GM18499 (cell line): ENCODE data around the gene LEF1.
"Not testable (repeated sequence)": the region's sequence is repeated elsewhere in the genome, so short reads cannot be mapped to it uniquely, and the experiment has no call there.

Experiments used
- ATAC-seq: cut with Tn5 transposase; IDR thresholded peaks from one replicate; pipeline ENCODE4 v1.9.1; 2021; ENCODE audit warnings: moderate number of reproducible peaks; ENCODE audit not compliant: insufficient read depth, unreplicated experiment

Gene LEF1

DNA sequence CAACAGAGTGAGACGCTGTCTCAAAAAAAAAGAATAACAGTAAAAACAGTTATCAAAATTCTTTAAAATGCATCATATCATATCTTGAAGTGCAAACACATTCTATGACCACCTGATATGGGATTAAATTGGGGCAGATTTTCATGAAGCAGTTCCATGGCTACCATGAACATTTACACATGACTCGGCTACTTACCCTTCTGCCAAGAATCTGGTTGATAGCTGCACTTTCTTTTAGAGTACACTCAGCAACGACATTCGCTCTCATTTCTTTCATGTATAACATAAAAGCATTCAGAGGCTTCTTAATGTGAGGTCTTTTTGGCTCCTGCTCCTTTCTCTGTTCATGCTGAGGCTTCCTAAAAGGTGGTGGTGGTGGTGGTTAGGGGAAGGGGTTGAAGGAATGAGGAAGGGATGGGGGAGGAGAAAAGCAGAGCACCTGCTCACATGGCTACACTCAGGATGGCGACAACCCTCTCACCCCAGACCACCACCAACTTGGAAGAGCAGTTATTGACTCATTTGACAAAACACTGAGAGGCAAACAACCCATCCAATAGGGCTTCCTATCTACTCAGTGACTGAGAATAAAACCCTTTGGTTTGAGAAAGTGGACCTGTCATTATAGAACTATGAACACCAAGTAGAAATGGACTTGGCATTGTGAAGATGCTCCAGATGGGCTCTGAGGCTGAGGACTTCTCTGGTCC, 90.6 kb downstream of the LEF1 start:
- ATAC-seq = no peak

DNA sequence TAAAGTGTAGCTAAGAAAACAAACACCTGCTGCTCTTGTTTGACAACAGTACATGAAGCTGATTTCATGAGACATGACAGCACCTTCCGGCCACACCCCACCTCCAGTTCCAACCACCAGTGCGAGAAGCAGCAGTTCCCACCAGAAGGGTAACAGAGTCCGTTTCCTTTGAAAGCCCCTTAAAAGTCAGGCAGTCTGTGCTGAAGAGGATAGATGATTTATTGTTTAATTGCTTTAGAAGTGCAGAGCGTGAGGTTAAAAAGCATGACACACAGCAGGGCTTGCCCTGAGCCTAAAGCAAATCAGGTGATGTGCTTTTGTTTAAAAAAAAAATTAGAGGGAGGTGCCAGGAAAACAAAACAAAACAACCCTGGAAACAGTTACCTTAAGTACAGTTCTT, 96.4 kb downstream of the LEF1 start:
- ATAC-seq = no peak

DNA sequence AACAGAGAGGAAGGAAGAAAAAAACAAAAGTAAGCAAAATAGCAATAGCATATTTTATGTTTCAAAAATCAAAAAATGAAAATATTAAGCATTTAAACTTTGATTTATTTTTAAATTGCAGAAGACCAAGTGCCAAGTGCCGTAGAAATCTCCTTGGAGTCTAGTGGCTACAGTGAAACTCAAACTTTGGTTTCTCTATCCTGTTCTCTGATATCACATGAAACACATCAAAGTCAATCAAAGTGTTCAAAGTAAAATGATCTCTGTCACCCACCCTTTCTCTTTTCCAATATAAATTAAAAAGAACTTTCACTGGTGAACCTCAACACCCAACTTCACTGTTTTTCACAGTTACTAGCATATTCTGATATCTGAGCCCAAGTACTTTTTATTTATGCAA, 98.0 kb downstream of the LEF1 start:
- no peak for ATAC-seq

DNA sequence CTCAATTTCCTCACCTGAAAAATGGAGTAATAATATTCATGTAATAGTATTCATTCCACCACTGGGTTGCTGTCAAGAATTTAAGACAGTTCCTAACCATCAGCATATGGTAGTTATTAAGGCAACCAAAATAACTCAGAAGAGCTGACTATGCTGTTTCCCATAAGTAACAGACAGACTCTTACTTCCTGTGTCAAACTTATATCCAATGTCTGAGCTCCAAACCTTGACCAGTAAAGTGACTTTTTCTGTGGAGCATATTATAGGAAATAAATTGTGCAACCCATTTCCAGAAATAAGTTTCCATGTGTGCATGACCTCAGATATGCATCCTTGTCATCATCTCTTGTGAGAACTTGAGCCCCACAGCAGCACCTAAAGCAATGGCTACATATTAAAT, 100.3 kb downstream of the LEF1 start:
- no peak for ATAC-seq

DNA sequence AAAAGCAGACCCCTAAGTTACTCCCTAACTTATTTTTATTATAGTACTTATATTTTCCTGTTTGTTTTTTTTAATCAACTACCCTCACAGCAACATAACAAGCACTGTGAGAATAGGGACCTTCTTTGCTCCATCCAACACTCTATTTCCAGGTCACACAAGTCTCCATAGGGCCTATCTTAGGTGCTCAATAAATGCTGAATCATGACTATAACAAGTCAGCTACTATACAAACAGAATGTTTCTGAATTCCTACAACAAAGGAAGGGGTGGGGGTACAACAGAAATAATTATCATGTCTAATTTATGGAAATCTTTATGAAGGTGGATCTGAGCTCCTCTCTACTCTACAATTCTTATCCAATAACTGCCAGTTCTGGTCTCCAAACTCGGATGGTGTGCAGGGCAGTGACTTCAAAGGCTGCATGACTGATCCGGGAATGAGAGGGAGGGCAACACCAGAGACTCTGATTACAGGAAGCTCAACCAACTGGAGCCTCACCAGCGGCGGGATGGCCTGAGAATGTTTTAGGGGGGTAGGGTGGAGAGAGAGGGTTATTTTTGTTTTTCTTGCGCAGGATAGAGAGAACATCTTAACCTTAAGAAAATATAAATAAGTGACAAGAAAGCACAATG, 107.9 kb downstream of the LEF1 start:
- ATAC-seq = no peak

DNA sequence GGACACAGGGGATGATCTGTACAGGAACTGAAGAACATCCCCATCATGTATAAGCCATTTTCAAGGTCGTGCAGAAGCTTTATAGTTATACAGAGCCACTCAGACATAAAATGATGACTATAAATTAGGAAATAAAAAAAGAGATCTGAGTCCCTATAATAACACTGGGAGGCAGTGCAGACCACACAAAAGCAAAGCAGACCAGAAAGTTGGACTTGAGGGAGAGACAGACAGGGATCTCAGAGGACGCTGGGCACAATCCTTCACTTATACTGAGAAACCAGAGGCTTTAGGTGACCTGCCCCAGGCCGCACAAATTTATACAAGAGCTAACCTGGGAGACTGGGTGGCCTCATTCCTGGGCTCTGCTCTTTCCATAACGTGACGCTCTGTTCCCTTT, 108.6 kb downstream of the LEF1 start:
- ATAC-seq = no peak

DNA sequence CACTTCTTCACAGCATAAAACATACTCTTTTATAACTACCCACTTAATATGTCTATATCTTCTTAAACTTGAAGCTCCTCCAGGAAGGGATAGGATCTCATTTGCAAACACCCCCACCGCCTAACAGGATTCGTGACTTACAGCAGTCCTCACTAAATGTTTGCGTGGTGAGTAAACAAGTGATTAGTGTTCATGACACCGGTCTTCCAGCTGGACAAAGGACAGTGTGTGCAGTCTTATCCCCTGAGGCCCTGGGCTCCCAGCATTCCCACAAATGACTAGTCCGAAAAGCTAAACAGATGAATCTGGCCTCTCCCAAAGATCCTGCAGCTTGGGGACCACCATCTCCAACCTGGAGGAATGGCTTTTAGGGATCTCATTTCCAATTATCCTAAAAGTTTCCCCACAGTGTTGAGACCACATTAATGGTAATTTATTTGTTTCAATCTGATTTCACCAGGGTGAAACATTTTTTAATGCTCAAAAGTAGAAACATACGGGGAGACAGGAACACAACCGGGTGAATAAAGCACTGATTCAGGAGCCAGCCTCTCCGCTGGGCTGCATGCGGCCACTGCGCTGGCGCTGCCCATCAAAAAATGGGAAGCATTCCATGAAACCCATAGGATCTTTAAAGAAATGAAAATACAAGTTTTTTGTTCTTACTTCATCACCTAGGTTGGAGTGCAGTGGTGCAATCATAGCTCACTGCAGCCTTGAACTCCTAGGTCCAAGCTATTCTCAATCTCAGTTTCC, 109.9 kb downstream of the LEF1 start:
- no peak for ATAC-seq

DNA sequence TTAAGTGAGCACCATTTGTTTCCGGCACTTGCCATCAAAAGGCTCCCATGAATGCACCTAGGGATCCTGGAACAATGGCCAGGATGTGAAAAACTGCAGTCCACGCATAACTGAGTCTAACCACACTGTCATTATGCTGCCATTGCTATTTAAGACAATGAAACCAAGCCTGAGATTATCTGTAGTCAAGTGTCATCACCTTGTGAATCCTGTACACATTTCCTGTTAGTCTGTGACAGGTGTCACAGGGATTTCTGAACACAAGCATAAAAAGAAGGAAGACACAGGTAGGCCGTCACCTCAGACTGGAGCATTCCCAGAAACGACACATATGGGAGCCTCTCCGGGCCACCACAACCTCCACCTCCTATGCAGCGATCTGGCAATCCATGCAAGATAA, 112.3 kb downstream of the LEF1 start:
- ATAC-seq = no peak

DNA sequence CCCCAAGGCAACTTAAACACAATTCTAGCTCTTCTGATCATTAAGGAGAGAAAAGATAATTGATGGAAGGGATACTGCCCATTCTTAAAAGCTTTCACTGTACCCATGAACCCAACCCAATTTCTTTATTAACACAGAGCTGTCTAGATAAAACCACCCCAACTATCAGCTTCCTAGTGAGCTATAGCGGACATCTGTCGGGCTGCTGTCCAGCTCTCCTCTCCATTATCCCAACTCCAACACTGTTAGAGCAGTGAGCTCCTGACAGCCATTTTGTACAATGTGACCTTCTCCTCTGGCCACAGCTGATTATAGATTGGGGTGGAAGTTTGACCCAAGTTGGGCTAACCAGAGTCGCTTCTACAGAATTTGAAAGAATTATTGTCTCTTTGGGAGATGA, 112.9 kb downstream of the LEF1 start:
- ATAC-seq = no peak

DNA sequence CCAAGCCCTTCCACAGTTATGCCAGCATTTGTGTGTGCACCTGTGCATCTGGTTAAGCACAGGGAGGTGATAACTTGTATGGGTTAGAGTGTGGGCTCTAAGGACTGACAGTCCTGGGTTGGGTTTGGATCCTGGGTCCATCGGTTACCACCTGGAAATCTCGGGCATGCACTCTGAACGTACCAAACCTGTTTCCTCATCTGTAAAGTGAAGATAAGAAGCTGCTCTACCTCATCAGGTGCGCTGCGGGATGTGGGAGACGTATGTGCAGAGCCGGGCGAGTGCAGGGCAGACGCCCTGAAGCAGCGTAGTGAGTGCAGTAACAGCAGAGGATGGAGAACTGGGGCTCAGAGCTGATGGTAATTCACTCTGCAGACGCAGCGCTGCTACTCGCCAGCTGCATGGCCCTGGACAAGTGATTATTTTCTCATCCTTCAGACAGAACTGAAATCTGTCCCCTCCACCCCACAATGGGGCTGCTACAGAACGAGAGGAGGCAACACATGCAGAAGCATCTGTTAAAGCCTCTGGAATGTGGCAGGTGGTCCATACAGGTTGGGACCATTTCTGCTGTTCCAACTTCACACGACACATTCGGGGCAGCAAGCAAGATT, 114.6 kb downstream of the LEF1 start:
- no peak for ATAC-seq

DNA sequence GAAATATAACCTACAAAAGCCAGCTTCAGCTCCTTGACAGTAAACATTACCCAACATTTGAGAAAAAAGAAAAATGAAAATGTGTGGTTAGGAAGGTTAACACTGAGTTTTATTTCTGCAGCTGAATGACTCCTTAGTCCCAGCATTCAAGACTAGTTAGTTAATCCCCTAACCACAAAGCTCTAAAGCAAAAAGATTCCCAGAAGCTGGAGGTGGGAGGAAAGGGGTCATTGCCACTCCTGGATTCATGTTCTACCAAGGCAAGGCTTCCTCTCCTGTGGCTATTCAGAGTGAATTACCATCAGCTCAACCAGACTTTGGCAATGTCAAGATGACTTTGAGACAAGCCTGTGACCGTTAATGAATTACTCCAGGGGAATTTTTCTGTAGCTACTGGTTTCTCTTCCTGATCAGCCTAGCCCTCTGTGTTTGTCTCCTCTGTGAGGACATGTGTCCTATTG, 115.5 kb downstream of the LEF1 start:
- peak; percentile 73 for ATAC-seq

DNA sequence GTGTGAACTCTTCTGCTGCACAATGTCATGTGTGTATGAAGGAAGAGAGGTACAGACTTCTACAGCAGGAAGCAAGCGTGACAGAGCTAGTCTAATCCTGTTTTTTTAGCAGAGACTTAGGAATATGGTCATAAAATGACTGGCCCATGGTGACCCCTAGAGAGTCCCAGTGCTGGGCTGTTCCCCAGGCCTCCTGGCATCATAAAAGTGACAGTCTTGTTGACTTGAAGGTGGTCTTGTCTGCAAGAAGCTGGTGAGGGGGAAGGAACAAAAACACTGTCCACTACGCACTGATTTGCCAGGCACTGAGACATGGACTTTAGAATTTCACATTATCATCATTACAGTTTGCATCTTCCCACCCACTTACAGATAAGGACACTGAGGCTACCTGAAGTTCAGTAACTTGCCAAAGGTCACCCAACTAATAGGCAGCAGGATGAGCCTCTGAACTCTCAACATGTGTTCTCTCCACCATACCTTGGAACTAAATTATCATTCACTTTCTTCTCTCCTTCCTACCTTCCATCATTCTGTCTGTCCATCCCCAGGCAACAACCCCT, 116.1 kb downstream of the LEF1 start:
- ATAC-seq = no peak

DNA sequence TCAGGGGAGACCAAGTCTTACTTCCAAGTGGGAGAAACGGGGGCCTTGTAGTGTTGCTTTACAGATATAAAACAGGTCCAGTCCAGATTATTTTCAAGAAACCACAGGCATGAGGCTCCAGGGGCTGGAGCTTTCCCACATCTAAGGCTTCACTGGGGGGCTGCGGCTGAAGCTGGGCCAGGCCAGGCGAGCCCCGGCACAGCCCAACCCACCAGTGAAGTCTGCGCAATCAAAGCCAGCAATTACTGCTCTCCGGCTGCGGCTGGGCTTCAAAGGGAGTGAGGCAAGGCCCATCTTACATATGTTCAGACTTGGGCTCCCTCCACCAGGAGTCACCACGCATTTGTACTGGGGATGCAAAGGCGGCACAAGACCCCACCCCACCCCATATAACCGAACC, 117.4 kb downstream of the LEF1 start:
- no peak for ATAC-seq

DNA sequence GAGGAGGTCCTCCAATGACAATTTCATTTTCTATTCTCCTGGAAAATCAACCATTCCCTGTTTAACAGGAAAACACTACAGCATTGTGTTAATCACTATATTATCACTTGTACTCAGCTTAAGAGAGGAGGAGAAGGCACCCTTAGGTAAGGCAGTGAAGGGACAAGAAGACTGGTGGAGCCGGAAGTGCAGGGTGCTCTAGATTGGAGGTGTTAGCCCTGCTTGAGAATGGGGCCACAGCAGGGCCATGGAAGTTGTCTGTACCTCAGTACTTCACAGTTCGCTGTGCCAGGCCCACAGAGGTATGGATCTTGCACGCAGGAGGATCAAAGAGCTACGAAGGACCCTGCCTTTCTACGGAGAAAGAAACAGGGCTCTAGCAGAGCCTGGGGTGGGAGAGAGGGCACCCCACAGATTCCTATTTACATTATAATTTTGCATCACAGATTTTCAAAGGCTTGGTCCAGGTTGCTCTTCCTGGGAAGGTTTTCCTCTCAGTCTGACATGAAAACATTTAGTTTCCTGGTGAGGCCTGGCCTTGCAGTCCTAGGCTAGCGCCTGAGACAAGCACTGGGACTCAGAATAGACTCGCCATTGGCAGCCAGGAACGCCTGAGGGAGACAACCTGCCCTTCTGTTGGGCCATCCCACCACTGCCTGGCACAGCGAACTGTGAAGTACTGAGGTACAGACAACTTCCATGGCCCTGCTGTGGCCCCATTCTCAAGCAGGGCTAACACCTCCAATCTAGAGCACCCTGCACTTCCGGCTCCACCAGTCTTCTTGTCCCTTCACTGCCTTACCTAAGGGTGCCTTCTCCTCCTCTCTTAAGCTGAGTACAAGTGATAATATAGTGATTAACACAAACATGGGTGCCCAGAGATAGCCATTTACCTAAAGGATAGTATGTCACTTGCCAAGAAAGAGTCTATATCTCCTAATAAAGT, 118.3 kb downstream of the LEF1 start:
- ATAC-seq = not testable (repeated sequence)

DNA sequence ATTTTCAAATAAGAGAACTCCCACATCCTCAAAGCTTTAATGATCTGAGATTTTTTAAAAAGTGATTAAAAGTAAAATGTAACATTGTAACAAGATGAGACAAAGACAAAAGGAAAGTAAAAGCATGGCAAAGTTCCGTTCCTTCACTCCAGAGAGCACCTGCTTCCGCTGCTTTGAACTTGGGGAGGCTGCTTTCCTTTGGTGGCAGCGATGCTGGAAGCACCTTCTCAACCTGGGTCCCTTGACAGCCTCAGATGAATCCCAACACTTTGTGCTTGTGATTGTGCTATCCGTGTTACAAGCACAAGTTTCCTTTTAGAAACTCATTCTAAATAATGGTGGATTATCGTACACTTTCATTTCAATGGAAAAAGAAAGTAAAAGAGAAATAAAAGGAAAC, 119.3 kb downstream of the LEF1 start:
- no peak for ATAC-seq

DNA sequence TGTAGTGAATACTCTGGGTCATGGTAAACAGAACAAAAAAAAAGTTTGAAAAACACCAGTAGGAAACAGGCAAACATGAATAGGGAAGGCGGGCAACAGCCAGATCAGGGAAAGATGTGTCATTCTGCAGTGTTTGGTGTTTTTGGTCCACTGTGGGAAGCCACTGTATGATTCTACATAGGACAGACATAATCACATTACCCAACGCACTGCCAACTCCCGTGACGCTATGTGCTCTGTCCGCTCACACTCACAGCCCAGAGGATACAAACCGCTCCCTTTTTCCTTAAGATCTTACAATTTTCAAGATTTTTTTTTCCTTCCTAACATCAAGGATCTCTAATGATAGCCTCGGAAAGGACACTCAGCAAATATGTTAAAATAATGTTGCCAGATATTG, 119.7 kb downstream of the LEF1 start:
- ATAC-seq = no peak

DNA sequence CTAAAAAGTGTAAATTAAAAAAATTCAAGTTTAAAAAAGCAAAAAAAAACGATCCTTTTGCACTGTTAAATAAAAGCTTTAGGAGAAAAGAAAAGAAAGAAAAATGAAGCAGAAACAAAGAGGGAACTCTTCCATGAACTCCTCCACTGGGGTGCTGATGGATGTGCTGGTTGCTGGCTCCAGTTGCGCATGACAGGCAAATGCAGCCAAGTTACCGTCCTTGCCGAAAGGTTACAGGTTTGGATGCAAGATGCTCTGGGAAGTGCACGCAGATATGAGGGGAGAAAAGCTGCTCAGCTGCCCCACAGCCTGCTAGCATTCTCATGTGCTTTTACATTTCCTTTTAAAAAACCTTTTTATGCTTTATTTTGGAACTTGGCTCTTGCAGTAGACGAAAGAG, 120.6 kb downstream of the LEF1 start:
- no peak for ATAC-seq

DNA sequence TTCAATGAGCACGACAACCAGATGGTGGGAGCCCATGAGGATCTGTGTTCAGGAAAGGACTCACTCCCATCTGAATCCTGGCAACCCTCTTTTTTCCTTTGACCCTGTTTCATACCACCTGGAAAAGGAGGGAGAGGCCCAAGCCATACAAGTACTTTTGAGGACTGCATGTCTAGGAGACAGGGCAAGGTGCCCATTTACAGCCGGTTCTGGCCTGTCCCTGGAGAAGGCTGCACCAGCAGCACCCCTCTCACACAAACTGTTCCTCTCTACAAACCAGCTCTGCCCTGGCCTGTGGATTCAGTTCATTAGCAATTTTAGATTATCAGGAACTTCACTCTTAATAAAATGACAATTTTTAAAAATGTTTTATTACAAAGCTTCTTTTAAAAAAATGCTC, 121.5 kb downstream of the LEF1 start:
- no peak for ATAC-seq

DNA sequence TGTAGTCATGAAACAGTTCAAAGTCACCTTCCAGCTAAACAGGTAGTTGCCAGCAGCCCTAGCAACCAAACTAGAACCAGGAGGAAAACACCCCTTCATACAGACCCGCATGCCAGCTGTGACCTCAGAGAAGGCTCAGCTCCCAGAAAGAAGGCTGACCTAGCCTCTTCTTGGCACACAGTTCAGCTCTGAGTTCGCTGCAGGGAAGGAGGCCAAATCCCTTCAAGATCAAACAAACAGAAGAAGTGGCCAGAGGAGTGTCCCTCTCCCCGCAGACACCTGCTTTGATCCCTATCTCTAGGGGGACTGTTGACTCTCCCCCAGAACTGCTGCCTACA, 123.1 kb downstream of the LEF1 start:
- no peak for ATAC-seq
